ENCODE results near the gene SLC35F4.

DNA sequence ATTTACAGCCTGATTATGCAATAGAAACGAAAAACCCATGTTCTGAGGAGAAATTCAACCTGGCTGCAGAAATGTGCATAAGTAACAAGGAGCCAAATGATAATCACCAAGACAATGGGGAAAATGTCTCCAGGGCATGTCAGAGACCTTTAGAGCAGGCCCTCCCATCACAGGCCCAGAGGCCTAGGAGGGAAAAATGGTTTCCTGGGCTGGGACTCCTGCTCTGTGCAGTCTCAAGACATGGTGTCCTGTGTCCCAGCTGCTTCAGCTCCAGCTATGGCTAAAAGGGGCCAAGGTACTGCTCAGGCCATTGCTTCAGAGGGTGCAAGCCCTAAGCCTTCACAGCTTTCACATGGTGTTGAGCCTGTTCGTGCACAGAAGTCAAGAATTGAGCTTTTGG is 156.0 kb downstream of the SLC35F4 start:
- TF ChIP-seq, protein P1, sequence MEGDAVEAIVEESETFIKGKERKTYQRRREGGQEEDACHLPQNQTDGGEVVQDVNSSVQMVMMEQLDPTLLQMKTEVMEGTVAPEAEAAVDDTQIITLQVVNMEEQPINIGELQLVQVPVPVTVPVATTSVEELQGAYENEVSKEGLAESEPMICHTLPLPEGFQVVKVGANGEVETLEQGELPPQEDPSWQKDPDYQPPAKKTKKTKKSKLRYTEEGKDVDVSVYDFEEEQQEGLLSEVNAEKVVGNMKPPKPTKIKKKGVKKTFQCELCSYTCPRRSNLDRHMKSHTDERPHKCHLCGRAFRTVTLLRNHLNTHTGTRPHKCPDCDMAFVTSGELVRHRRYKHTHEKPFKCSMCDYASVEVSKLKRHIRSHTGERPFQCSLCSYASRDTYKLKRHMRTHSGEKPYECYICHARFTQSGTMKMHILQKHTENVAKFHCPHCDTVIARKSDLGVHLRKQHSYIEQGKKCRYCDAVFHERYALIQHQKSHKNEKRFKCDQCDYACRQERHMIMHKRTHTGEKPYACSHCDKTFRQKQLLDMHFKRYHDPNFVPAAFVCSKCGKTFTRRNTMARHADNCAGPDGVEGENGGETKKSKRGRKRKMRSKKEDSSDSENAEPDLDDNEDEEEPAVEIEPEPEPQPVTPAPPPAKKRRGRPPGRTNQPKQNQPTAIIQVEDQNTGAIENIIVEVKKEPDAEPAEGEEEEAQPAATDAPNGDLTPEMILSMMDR (IDR thresholded peaks at IDR 0.05) = no peak
- TF ChIP-seq POLR2A (IDR thresholded peaks at IDR 0.05) = no peak
